GM18526 (cell line): ENCODE measurements around the gene SPRR2G.

Experiments used
- POLR2A ChIP-seq: IDR thresholded peaks from 3 replicates; pipeline ENCODE4 v1.6.1; 2011; ENCODE audit not compliant: insufficient read length; ENCODE audit errors: extremely low read depth

SPRR2G gene

DNA sequence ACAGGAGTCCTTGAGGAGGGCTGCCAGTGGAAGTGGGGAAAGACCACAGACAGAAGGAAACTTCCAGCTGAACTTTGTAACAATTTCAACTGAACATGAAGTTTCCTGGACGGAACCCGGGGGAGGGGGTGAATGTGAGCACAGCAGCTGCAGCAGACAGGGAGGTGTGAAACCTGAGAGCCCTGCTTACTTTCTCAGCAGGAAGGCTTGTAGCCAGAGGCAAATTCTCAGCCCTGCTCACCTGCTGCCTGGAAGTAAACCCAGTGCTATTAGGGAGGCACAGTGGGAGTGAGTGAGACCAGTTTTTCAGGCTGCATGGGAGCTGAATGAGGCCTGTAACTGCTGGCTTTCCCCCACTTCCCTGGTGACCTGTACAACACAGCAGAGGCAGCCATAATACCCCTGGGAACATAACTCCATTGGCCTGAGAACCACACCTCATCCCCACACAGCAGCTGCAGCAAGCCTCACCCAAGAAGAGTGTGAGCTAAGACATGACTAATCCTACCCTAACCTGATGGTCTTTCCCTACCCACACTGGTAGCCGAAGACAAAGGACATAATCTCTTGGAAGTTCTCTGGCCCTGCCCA, 27.8 kb downstream of the SPRR2G start:
- TF ChIP-seq POLR2A, result no peak

DNA sequence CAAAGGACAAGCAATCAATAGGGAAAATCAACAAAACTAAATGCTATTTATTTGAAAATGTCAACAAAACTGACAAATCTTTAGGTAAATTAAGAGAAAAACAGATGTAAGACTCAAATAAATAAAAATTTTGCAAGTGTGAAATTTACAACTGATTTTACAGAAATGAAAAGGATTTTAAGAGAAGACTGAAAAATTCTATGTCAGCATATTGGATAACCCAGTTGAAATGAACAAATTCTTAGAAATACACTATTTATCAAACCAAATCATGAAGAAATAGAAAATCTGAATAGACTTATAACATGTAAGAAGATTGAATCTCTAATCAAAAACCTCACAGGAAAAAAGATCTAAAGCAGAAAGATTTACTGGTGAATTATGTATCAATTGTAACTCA, 29.7 kb downstream of the SPRR2G start:
- TF ChIP-seq POLR2A, result no peak

DNA sequence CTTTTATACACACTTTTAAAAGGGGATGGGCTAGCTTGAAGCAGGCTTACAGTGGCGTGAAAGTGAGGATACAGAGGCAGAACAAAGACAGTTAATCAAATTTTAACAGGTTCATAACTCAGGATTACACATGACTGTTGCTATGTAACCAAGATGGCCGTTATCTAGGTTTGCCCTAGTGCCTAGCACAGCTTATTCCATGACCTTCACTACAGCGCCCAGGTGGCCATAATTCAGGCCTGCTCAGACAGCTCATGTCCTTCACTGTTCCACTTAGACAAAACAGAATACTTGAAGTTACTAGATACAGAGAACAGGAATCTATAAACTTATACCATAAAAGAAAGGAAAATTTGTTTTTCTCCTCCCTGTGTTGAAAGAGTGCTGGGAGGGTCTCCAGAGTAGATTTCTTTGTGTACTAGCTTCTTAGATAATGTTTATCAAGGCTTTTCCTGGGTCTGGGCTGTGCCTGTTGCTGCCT, 31.2 kb downstream of the SPRR2G start:
- TF ChIP-seq POLR2A, result no peak

DNA sequence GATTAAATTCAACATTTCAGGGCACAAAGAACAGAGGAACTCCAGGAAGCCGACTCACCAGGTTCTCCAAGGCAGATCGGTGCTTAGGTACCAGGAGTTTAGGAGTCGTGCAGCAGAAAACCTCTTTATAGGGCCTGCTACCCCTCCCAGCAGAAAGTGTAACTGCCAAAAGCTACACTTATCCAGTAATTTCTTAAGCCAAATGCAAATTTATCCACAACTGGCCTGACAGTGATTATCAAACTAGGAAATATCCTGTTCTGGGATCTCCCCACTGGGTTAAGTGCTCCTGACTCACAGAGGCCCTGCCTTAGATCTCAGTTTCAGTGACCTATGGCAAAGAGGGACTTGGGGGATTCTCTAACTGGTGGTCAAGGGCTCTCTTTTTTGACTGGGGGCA, 37.3 kb downstream of the SPRR2G start, which contains the start of gene SPRR2F:
Gene SPRR2F, minus strand, starts transcription at position 101 of the 400 bp plus-strand sequence. CDS start 783 bp downstream, outside the sequence.
- no peak for TF ChIP-seq POLR2A

DNA sequence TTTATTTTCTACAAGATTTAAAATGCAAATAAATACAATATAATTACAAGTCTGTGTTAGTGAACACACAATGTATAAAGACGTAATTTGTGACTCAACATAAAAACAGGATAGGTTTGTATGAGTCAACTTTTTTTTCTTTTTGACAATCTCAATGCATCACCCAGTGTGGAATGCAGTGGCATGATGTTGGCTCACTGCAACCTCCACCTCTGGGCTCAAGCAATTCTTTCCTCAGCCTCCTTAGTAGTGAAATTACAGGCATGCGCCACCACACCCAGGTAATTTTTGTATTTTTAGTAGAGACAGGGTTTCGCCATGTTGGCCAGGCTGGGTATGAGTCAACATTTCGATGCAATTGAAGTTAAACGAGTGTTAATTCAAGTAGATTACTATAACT, 50.4 kb downstream of the SPRR2G start:
- TF ChIP-seq POLR2A, result no peak
